Measurements from ENCODE around the gene WDR72.

WDR72 gene

DNA sequence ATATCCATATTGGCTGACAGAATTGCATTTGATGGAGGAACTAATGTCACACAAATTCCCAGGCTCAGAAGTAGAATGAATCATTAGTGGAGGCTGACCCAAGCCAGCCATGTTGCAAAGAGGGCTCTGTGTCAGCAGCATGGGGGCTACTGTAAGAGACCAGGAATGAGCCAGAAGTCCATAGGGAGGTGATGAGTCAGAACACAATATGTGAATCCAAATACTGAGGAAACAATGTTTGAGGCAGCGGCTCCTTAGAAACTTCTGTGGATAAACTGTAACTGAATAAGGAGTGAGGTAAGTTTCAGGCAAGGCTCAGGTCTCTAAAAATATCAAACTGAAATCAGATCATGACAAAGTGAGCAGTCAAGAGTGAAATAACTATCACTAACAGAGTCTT is 170.7 kb downstream of the WDR72 start:
- Mint-ChIP-seq H3K27ac (no peak overlapping the region), H3K36me3 (ENCODE audit: low read depth) (no peaks in the 10 kb centered on the region), H3K4me3 (no peak overlapping the region), H3K27me3 (peaks cover 6% of the 10 kb centered on the region), H3K9me3 (no peaks in the 10 kb centered on the region), H3K4me1 (ENCODE audit: low read depth) (no peaks in the 10 kb centered on the region)

DNA sequence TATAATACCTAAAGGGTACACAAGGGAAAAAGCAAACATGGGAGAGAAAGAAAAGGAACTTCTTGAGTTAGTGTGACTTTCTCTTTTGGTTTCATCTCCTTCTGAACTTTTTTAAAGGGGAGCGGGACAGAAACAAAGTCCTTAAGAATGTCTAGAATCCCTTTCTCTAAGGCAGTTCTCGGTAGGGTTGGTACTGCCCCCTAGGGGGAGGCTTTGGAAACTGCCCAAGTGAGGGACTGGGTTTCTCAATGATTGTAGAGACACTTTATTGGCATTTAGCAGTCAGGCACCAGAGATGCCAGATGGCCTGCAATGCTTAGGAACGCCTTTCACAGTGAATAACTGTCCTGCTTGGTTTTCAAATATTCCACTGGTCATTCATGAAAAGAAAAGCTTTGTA is 172.7 kb downstream of the WDR72 start:
- Mint-ChIP-seq H3K4me1 (ENCODE audit: low read depth) (no peaks in the 10 kb centered on the region), H3K4me3 (no peak overlapping the region), H3K27ac (no peak overlapping the region), H3K27me3 (peaks cover 9% of the 10 kb centered on the region), H3K9me3 (no peaks in the 10 kb centered on the region), H3K36me3 (ENCODE audit: low read depth) (no peaks in the 10 kb centered on the region)

DNA sequence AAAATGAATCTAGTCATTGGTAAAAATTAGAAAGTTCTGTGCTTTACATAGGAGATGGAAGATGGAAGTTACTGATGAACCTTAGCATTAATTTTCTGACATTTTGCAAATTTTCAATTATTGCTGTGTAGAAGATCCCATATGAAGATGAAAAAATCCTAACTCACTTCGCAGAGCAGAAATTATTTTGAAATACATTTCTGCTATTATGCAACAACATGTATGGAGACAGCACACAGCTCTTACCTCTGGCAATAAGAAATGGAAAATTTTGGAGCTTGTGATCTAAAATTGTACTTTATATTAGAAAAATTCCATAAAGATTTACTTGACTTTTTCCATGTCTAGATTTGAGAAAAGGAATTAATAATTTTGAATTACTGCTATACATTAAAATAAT is 177.9 kb downstream of the WDR72 start:
- Mint-ChIP-seq H3K27me3 (peaks cover 10% of the 10 kb centered on the region), H3K36me3 (ENCODE audit: low read depth) (no peaks in the 10 kb centered on the region), H3K27ac (no peak overlapping the region), H3K9me3 (no peaks in the 10 kb centered on the region), H3K4me3 (no peak overlapping the region), H3K4me1 (ENCODE audit: low read depth) (no peaks in the 10 kb centered on the region)

DNA sequence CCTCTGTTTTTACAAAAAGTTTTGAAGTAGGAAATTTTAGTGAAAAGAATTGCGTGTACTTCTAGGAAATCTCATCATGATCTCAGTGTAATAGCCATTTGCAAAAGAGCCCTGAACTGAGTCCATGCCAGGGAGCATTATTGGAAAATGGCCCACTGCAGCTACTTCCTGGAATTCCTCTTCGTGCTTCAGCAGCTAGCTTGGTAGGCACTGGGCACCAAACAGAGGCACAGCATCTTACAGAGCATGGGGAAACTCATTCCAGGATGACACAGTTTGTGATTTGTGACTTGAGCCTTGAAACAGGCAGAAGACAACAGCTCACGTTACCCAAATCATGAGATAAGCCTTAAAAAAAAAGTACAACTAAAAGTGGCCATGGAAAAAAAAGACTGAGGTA is 179.1 kb downstream of the WDR72 start:
- no peaks in the 10 kb centered on the region for H3K36me3 Mint-ChIP-seq (ENCODE audit: low read depth)
- peaks cover 10% of the 10 kb centered on the region for H3K27me3 Mint-ChIP-seq
- no peaks in the 10 kb centered on the region for H3K4me1 Mint-ChIP-seq (ENCODE audit: low read depth)
- H3K4me3 Mint-ChIP-seq: no peak overlapping the region
- no peaks in the 10 kb centered on the region for H3K9me3 Mint-ChIP-seq
- H3K27ac Mint-ChIP-seq: no peak overlapping the region

DNA sequence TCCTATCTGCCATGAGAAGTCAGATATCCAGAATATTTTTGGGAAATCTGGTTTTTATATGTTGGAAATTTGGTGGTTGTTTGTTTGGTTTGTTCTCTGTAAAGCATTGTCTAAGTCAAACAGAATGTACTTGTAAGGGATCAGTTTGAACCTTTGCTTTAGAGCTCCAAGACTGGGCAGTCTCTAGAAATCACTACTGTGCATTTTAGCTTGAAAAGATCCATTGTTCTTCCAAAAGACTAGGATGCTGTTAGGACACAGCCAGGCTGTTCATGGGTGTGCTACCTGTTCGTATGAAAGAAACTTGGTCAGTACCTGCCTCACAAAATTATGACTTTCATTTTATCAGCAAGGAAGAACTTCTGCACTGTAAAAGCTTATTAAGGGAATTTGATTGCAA is 182.6 kb downstream of the WDR72 start:
- no peak overlapping the region for H3K4me3 Mint-ChIP-seq
- H3K9me3 Mint-ChIP-seq: no peaks in the 10 kb centered on the region
- peaks cover 4% of the 10 kb centered on the region for H3K27me3 Mint-ChIP-seq
- no peaks in the 10 kb centered on the region for H3K4me1 Mint-ChIP-seq (ENCODE audit: low read depth)
- no peaks in the 10 kb centered on the region for H3K36me3 Mint-ChIP-seq (ENCODE audit: low read depth)
- H3K27ac Mint-ChIP-seq: no peak overlapping the region

DNA sequence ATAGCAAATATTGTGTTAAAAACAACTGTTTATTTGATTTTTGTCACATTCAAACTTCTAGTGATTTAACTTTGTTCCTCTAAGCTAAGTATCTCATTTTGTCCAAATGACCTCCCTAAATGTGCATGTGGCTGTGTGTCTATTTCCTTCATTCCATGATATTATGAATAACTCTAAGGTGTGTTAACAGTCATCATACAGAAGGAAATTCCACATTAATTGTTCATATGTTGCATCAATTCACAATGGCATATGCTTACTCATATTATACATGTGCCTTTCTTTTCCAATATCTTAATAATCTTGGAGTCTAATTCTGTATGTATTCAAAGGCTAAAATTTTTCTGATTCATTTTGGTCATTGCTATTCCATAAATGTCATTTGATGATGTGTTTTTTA is 186.4 kb downstream of the WDR72 start:
- H3K27me3 Mint-ChIP-seq: no peaks in the 10 kb centered on the region
- H3K9me3 Mint-ChIP-seq: no peaks in the 10 kb centered on the region
- no peaks in the 10 kb centered on the region for H3K4me1 Mint-ChIP-seq (ENCODE audit: low read depth)
- no peak overlapping the region for H3K4me3 Mint-ChIP-seq
- no peak overlapping the region for H3K27ac Mint-ChIP-seq
- no peaks in the 10 kb centered on the region for H3K36me3 Mint-ChIP-seq (ENCODE audit: low read depth)

DNA sequence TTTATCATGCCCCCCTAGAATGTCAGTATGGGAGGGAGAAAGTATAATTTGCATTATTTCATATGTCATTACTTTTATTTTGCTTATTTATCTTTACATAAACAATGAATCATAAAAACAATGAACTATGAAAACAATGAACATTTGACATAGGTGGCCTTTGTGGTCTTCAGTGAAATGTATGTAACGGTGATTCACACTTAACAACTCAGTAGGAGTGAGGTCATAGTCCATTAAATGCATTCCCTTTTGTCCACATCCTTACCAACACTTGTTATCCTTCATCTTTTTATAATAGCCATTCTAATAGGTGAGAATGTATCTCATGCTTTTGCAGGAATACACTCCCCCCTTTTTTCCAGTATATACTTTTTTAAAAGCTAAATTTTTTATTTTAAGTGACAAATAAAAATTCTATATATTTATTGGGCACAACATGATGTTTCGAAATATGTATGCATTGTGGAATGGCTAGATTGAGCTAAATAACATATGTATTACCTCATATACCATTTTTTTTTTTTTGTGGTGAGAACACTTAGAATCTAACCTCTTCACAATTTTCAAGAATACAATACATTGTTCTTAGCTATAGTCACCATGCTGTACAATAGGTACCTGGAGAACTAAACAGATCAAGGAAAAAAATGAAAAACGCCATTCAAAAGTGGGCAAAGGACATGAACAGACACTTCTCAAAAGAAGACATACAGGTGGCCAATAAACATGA is 189.5 kb downstream of the WDR72 start:
- no peak overlapping the region for H3K4me3 Mint-ChIP-seq
- no peak overlapping the region for H3K27ac Mint-ChIP-seq
- H3K36me3 Mint-ChIP-seq (ENCODE audit: low read depth): no peaks in the 10 kb centered on the region
- H3K9me3 Mint-ChIP-seq: no peaks in the 10 kb centered on the region
- no peaks in the 10 kb centered on the region for H3K4me1 Mint-ChIP-seq (ENCODE audit: low read depth)
- H3K27me3 Mint-ChIP-seq: peaks cover 4% of the 10 kb centered on the region

DNA sequence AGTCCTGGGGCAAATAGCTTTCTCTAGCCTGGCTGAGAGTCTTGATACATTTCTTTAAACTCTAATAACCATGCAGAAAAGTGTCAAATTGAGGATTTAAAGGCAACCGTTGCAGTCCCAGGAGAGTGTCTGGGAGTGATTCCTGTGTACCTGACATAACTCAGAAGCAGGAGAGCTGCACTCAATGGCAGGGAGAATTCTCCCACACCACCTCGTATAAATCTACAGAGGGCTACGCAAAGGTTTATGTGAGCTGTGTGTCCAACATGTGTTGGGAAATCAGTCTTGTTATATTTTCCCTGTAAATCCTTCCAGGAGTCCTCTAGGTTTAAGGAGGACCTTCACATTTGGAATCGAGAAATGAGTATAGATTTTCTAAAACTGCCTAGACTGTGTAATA is 192.6 kb downstream of the WDR72 start:
- no peaks in the 10 kb centered on the region for H3K36me3 Mint-ChIP-seq (ENCODE audit: low read depth)
- no peak overlapping the region for H3K4me3 Mint-ChIP-seq
- no peaks in the 10 kb centered on the region for H3K4me1 Mint-ChIP-seq (ENCODE audit: low read depth)
- no peaks in the 10 kb centered on the region for H3K9me3 Mint-ChIP-seq
- H3K27ac Mint-ChIP-seq: no peak overlapping the region
- peaks cover 4% of the 10 kb centered on the region for H3K27me3 Mint-ChIP-seq

DNA sequence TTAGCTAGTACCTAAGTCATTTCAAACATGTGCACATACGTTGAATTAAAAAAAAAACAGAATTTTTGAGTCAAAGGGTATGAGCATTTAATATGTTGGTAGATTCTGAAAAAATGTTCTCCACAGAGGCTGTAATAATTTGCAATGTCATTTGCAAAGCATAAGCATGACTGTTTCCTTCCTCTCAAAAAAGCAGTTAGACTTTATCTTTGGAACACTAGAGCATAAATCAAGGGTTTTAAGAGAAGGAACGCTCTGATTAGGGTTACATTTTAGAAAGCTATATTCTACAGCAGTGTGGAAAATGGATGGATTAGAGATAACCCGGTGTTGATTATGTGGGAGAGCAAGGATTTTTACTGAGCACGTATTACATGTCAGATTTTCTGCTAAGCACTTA is 193.7 kb downstream of the WDR72 start:
- no peak overlapping the region for H3K4me3 Mint-ChIP-seq
- peaks cover 4% of the 10 kb centered on the region for H3K27me3 Mint-ChIP-seq
- no peaks in the 10 kb centered on the region for H3K36me3 Mint-ChIP-seq (ENCODE audit: low read depth)
- H3K27ac Mint-ChIP-seq: no peak overlapping the region
- no peaks in the 10 kb centered on the region for H3K4me1 Mint-ChIP-seq (ENCODE audit: low read depth)
- no peaks in the 10 kb centered on the region for H3K9me3 Mint-ChIP-seq

DNA sequence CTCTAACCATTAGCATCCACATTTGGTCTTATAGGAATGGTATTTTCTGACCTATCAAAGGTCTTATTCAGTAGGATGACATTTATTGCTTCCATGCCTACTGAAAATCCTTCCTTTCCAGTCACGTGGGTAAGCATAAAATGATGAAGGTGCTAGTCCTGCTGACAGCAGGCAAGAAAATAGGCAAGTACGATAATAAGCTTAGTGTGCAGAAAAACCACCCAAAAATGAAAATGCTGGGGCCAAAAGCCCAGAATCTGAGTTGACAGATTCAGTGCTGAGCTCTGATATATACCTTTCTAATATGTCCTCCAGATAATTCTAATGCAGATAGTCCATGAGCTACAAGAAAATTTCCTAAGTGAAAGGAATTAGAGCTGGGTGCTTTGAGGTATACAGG is 194.8 kb downstream of the WDR72 start:
- Mint-ChIP-seq H3K9me3 (no peaks in the 10 kb centered on the region), H3K4me3 (no peak overlapping the region), H3K36me3 (ENCODE audit: low read depth) (no peaks in the 10 kb centered on the region)

DNA sequence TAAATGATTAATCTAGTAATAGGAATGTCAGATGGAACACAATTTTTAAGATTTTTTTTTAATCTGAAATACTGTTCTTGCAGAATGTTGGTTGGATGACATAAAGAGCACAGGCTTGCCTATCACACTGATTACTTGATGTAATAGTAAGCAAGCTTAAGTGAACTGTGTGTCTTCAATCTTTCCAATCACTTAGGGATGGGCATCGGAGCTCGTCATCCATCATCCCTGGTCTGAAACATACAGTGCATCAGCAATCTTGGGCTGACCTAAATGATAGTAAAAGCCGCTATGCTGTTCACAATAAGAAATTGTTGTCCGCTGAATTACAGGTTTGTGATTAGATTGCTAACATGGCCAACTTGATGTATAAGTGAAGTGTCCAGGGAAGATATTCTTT is 195.8 kb downstream of the WDR72 start:
- H3K4me3 Mint-ChIP-seq: no peak overlapping the region
- no peaks in the 10 kb centered on the region for H3K9me3 Mint-ChIP-seq
- no peak overlapping the region for H3K27ac Mint-ChIP-seq
- peaks cover 4% of the 10 kb centered on the region for H3K27me3 Mint-ChIP-seq
- H3K4me1 Mint-ChIP-seq (ENCODE audit: low read depth): no peaks in the 10 kb centered on the region
- no peaks in the 10 kb centered on the region for H3K36me3 Mint-ChIP-seq (ENCODE audit: low read depth)

More for the DNA sequence above, 194.8 kb downstream of the WDR72 start:
- Mint-ChIP-seq H3K27me3 (peaks cover 4% of the 10 kb centered on the region), H3K4me1 (ENCODE audit: low read depth) (no peaks in the 10 kb centered on the region), H3K27ac (no peak overlapping the region)

DNA sequence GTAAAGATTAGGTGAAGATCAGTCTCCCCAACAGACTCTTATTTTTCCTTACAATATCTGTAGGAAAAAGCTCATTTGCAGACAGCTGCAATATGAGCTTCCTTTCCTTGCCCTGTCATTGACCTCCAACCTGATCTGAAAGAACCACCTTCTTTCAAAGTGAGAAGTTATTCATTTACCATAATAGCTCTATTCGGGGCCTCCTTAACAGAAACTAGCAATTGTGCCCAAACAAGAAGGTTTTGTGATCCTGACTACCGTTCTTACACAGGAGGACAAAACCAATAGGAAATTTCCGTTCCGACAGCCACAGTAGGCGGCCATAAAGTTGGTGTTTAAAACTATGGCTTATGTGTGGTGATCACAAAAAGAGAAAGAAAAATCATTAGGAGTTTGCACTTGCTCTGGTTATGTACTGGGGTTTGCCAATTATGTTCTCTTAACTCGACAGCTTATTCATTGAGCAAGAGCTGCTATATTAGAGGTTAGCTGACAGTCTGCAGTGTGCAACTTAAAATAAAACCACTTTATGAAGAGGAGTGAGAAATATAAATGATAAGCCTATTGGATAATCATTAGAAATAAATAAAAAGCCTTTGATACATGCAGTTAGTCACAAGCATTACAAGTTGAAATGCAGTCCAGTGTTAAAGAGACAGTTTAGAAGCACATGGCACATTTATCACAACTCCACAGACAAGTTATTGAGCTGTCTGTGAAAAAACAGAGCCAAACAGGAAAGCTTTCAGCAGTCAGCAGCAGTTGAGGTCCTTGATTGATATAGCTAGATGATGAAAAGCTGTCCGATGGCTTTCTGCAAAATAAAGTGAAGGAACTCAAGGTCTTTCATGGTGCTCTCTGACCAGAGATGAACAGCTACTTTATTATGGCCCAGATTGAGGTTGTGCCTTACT is 199.8 kb downstream of the WDR72 start:
- no peak overlapping the region for H3K4me3 Mint-ChIP-seq
- peaks cover 3% of the 10 kb centered on the region for H3K27me3 Mint-ChIP-seq
- H3K36me3 Mint-ChIP-seq (ENCODE audit: low read depth): no peaks in the 10 kb centered on the region
- H3K27ac Mint-ChIP-seq: no peak overlapping the region
- no peaks in the 10 kb centered on the region for H3K4me1 Mint-ChIP-seq (ENCODE audit: low read depth)
- H3K9me3 Mint-ChIP-seq: peaks cover 4% of the 10 kb centered on the region

DNA sequence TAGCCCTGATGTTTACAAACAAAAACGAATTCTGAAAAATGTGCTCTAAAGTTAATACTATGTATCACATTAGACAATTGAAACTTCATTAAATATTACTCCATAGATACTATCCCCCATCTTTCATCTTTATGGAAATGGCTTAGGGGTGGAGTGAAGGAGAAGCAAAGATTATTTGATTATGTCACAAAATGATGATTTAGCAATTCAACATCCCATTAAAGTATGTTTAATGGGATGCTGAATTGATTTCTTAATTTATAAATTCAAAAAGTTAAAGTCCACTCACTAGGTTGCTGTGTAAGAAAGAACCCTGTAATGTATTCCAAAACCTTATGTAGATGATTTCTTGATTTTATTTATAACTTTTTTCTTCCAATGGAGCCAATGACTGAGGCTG is 201.1 kb downstream of the WDR72 start:
- Mint-ChIP-seq H3K27me3 (peaks cover 9% of the 10 kb centered on the region), H3K4me1 (ENCODE audit: low read depth) (no peaks in the 10 kb centered on the region), H3K36me3 (ENCODE audit: low read depth) (no peaks in the 10 kb centered on the region), H3K4me3 (no peak overlapping the region), H3K27ac (no peak overlapping the region), H3K9me3 (peaks cover 6% of the 10 kb centered on the region)

DNA sequence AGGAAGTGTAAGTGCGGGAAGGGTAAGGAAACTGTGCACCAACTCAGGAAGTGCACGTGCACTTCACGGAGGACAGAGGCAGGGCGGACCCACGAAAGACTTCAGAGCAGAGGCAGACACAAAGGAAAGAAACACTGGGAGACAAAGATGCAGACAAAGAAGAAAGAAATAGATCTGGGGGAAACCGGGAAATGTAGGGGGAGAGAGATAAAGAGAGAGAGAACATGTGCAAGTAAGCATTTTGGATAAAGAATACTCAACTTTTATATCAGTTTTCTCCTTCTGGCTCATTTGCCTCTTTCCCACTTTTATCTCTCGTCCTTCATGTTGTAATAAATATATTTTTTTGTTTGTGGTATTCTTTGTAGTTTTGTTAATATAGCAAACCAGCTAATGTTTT is 204.2 kb downstream of the WDR72 start:
- peaks cover 9% of the 10 kb centered on the region for H3K27me3 Mint-ChIP-seq
- no peak overlapping the region for H3K27ac Mint-ChIP-seq
- no peaks in the 10 kb centered on the region for H3K36me3 Mint-ChIP-seq (ENCODE audit: low read depth)
- no peaks in the 10 kb centered on the region for H3K4me1 Mint-ChIP-seq (ENCODE audit: low read depth)
- H3K4me3 Mint-ChIP-seq: no peak overlapping the region
- peaks cover 6% of the 10 kb centered on the region for H3K9me3 Mint-ChIP-seq

DNA sequence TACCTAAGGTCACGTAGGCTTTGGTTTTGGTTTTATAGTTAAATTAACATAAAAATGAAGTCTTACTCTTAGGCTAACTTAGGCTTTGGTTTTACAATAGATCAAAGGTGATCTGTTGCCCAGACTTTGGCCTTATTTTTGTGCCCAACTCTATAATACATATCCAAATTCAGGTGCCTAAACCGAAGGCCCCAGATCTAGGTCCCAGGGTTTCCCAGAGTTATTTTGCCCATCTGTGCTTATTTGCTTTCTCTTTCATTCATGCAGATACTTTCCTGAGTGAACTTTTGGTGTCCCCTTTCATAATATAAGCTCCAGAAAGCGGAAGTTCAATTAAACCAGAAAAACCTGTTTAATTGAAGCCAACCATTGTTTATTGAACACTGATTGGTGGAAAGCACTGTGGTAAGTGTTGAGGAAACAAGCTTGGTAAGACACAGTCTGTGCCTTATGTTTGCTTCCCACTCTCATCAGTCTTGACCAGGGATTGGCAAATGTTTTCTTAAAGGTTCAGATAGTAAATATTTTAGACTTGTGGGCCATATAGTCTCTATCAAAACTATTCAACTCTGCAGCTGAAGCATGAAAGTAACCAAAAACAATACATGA is 209.7 kb downstream of the WDR72 start:
- H3K27ac Mint-ChIP-seq: no peak overlapping the region
- H3K9me3 Mint-ChIP-seq: peaks cover 4% of the 10 kb centered on the region
- no peak overlapping the region for H3K4me3 Mint-ChIP-seq
- no peaks in the 10 kb centered on the region for H3K36me3 Mint-ChIP-seq (ENCODE audit: low read depth)
- H3K27me3 Mint-ChIP-seq: peaks cover 7% of the 10 kb centered on the region
- no peaks in the 10 kb centered on the region for H3K4me1 Mint-ChIP-seq (ENCODE audit: low read depth)
